Measurements from ENCODE around the gene ECHS1.
"Not testable (repeated sequence)": the region's sequence is repeated elsewhere in the genome, so short reads cannot be mapped to it uniquely, and the experiment has no call there.

GRCh38 chr10:133414401-133414800, 41.2 kb upstream of the ECHS1 start:
- not testable (repeated sequence) for TF ChIP-seq CTCF (conservative IDR thresholded peaks at IDR 0.05; ENCODE audit: low read length); EZH2phosphoT487 (IDR thresholded peaks at IDR 0.05; ENCODE audit: borderline replicate concordance, low read depth, low read length)
